HUES48 (cell line): ENCODE data around the gene MOSMO.
A peak's percentile ranks its signal among the peaks of the same experiment; 100 is the strongest.

Experiments used
- H3K27ac ChIP-seq: one replicate; pipeline ENCODE4 v1.7.0; 2013; ENCODE audit warnings: low read depth, low read length, inconsistent platforms
- H3K27me3 ChIP-seq: 2 replicates; pipeline ENCODE4 v1.6.1; 2013; ENCODE audit warnings: mild to moderate bottlenecking, low read length; ENCODE audit not compliant: control insufficient read depth, insufficient read depth
- H3K36me3 ChIP-seq: 2 replicates; pipeline ENCODE4 v1.6.1; 2013; ENCODE audit warnings: low read length; ENCODE audit not compliant: control insufficient read depth, insufficient read depth
- H3K4me1 ChIP-seq: 2 replicates; pipeline ENCODE4 v1.6.1; 2013; ENCODE audit warnings: mild to moderate bottlenecking, low read length; ENCODE audit not compliant: control insufficient read depth, insufficient read depth
- H3K4me3 ChIP-seq: 2 replicates; pipeline ENCODE4 v1.5.1; 2013; ENCODE audit warnings: mild to moderate bottlenecking, low read depth, low read length
- H3K9ac ChIP-seq: 2 replicates; pipeline ENCODE4 v1.6.1; 2013; ENCODE audit warnings: mild to moderate bottlenecking, low read depth, low read length, moderate library complexity
- H3K9me3 ChIP-seq: 2 replicates; pipeline ENCODE4 v1.6.1; 2013; ENCODE audit warnings: low read length; ENCODE audit not compliant: control insufficient read depth, insufficient read depth

MOSMO gene

DNA sequence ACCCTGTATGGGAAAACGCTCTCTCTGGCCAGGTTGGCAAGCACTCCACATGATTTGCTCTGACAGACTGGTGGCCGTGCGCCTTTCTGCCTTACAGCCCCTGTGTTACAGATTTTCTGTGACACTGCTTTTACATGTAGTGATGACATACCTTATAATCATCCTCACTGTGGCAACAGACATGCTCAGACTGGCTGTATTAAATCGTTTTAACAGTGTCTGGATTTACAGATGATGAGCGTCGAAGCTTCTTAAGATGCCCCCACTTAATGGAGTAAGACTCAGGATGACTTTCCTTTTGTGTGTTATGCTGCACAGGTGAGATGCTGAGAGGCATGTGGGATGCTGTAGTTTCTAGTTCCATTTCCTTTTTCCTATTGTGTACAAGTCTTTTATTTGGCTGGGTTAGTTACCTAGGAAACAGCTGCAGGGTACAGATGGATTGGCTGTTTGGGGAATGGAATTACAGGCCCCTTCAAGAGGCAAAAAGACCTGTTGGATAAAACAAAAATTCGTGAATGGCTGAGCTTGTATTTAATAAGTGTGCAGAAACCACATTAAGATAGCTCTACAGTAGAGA is 63.5 kb downstream of the MOSMO start:
- H3K4me1 ChIP-seq, result no peaks in the 10 kb centered on the region
- no peaks in the 10 kb centered on the region for H3K9me3 ChIP-seq
- no peaks in the 10 kb centered on the region for H3K27me3 ChIP-seq
- no peaks in the 10 kb centered on the region for H3K36me3 ChIP-seq
- no peak overlapping the region for H3K27ac ChIP-seq
- H3K9ac ChIP-seq, result no peak overlapping the region
- no peak overlapping the region for H3K4me3 ChIP-seq

DNA sequence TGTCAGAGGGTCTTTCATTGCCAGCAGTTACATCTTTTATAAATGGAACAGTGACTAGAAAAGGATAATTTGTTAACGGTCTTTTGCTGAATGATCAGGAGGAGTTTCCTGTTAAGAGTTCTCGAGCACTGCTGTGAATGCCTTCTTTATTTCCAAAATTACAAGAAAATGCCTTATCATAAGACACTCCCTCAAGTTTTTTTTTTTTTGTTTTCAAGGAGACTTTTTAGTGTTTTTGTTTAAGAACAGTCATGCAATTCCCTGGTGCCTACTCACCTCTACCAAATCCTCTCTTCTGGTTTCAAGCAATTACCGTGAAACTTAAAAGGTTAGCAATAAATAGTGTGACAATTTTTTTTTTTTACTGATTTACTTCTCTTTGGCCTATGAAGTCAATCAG is 65.4 kb downstream of the MOSMO start:
- Histone ChIP-seq H3K27me3 (no peaks in the 10 kb centered on the region), H3K9me3 (no peaks in the 10 kb centered on the region), H3K4me1 (no peaks in the 10 kb centered on the region), H3K4me3 (no peak overlapping the region), H3K36me3 (no peaks in the 10 kb centered on the region), H3K9ac (no peak overlapping the region), H3K27ac (no peak overlapping the region)

DNA sequence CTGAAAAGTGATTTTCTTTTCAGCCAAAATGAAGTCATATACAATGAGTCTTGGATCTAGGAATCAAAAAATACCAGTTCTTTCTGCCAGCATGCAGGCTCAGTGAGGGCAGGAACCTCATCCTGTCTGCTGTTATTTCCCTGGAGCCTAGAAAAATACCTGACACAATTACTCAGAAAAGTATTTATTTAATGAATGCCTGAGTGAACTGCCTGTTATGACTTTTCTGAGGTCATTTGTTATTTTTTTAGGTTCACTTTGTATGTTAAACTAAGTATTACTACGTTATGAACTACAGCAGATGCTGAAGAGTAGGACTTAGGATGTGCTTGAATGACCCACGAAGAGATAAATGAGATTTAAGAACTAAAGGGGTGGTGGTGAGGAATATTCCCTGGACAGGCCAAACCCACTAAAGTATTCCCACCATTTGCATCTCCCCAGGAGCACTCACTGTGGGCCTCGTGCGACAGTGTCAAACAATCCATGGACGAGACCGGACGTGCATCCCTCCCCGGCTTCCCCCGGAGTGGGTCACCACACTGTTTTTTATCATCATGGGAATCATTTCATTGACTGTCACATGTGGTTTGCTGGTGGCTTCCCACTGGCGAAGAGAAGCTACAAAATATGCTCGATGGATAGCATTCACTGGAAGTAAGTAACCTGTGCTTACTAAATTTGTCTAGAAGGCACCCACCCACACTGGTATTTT is 67.3 kb downstream of the MOSMO start:
- H3K4me1 ChIP-seq, result no peaks in the 10 kb centered on the region
- H3K27ac ChIP-seq, result no peak overlapping the region
- no peaks in the 10 kb centered on the region for H3K27me3 ChIP-seq
- no peak overlapping the region for H3K9ac ChIP-seq
- no peaks in the 10 kb centered on the region for H3K36me3 ChIP-seq
- no peak overlapping the region for H3K4me3 ChIP-seq
- H3K9me3 ChIP-seq, result no peaks in the 10 kb centered on the region

DNA sequence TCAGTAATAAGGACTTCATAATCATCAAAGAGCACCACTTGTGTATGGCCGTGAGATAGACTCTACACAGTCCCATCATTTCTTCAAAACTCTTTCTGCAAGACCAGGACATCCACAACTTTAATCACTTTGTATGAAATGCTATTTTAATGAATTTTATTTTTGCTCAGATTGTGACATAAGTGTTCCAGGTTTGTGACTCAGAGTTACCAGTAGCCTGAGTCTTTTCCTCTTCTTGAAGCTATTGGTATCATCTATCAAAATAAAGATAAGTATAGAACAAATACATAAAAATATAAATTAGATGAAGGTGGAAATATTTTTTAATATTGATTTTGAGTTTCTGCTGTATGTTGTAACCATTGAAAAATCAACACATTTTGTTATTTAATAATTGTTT is 67.9 kb downstream of the MOSMO start:
- Histone ChIP-seq H3K9ac (no peak overlapping the region), H3K4me3 (no peak overlapping the region), H3K9me3 (no peaks in the 10 kb centered on the region), H3K36me3 (no peaks in the 10 kb centered on the region), H3K4me1 (no peaks in the 10 kb centered on the region), H3K27ac (no peak overlapping the region), H3K27me3 (no peaks in the 10 kb centered on the region)

DNA sequence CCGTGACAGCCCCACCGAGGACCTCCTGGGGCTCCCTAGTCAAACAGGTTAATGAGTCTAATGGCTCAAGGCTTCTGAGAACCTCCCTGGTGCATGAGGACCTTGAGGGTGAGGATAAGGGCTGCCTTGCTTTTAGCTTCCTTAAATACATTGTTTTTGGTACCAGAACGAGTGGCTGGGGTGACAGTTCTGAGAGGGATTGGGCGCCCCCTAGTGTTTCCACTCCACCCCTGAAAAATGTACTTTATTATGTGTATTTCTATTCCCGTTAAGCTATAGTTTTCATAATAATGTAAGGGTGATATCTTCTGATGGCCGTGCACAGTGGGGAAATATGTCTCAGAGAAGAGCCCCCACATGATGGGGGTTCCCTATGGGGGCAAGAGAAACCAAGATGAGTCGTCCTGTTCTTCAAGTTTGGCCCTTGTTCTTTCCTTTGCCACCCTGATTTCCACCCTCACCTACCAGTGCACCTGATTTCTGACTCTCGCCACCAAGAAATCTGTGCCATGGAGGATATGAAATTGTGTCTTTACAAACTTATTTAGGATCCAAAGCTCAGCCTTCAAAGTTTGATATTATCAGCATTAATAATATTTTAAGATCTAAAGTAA is 69.9 kb downstream of the MOSMO start:
- Histone ChIP-seq H3K4me3 (no peak overlapping the region), H3K4me1 (no peaks in the 10 kb centered on the region), H3K27me3 (no peaks in the 10 kb centered on the region), H3K9me3 (no peaks in the 10 kb centered on the region), H3K36me3 (no peaks in the 10 kb centered on the region), H3K9ac (no peak overlapping the region), H3K27ac (no peak overlapping the region)

DNA sequence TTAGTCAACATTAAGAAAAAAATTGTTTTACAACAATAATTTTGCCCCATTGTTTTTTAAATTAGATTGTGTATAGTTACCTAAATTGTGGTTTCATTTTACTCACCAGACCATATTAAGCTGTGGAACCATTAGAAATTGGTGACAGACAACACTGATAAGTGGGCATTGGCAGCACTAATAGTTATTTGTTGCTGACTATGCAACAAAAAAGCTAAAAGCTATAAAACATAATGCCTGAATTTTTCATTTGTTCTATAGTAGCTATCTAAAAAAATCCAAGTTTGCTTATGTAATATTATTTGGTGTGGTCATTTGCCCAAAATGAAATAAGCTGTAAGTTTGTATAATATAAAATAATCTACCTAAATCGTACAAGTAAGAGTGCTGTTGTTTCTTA is 70.7 kb downstream of the MOSMO start:
- no peaks in the 10 kb centered on the region for H3K36me3 ChIP-seq
- no peak overlapping the region for H3K9ac ChIP-seq

DNA sequence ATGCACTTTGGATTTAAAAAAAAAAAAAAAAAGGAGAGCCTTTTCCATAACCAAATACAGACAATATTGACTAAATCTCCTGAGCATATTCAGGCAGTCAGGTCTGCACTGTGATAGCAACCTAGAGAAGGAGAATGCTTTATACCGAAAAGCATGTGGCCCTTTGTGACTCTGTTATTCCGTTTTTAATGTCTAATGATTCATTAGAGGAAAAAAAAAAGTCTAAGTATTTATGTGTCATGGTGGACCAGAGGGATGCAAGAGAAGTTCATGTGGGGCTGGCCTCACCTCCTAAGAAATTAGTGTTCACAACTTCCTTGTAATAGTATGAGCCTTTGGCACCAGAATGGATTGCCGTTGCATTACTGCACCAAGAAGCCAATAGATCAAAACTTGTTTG is 73.1 kb downstream of the MOSMO start:
- Histone ChIP-seq H3K4me3 (no peak overlapping the region), H3K36me3 (no peaks in the 10 kb centered on the region), H3K4me1 (no peaks in the 10 kb centered on the region), H3K9me3 (no peaks in the 10 kb centered on the region), H3K9ac (no peak overlapping the region), H3K27me3 (no peaks in the 10 kb centered on the region), H3K27ac (no peak overlapping the region)

More for the DNA sequence above, 70.7 kb downstream of the MOSMO start:
- H3K27ac ChIP-seq, result no peak overlapping the region
- H3K27me3 ChIP-seq, result no peaks in the 10 kb centered on the region
- no peaks in the 10 kb centered on the region for H3K9me3 ChIP-seq
- no peak overlapping the region for H3K4me3 ChIP-seq
- no peaks in the 10 kb centered on the region for H3K4me1 ChIP-seq

DNA sequence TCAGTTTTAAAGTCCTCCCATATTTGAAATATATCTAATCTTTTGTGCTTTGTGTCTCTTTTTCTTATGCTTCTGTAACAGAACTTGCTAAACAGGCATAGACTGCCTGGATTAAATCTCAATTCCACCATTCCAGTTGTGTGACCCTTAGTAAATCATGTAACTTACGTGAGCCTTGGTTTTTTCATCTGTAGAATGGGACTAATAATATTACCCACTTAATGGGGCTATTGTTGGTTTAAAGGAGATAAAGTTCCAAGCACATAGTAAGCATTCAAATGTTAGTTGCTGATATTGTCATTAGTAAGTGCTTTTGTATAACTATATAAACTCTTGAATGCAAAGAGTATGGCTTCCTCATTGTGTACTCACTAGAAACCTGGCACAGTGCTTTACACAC is 78.5 kb downstream of the MOSMO start:
- Histone ChIP-seq H3K27me3 (no peaks in the 10 kb centered on the region), H3K9ac (no peak overlapping the region), H3K27ac (no peak overlapping the region), H3K36me3 (no peaks in the 10 kb centered on the region), H3K9me3 (no peaks in the 10 kb centered on the region), H3K4me3 (no peak overlapping the region), H3K4me1 (no peaks in the 10 kb centered on the region)

DNA sequence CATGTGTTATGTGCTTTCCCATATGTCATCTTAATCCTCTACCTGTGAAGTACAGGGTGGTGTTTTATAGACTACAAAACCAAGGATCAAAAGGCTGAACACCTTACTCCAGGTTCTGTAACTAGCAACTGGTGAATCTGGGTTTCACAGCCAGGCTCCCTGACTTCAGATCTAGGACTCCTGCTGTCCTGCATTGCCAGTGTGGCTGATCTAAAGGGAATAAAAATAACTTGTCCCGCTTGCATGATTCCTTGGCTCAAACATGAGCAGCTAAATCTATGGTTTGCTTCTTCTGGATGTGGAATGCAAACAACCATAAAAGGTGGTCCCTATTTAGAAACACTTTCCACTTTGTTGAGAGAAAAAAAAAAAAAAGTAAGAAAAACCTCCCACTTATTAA is 80.7 kb downstream of the MOSMO start:
- no peak overlapping the region for H3K4me3 ChIP-seq
- no peaks in the 10 kb centered on the region for H3K27me3 ChIP-seq
- H3K36me3 ChIP-seq, result no peaks in the 10 kb centered on the region
- no peak overlapping the region for H3K27ac ChIP-seq
- H3K9me3 ChIP-seq, result no peaks in the 10 kb centered on the region
- H3K9ac ChIP-seq, result no peak overlapping the region
- peaks cover 13% of the 10 kb centered on the region for H3K4me1 ChIP-seq

DNA sequence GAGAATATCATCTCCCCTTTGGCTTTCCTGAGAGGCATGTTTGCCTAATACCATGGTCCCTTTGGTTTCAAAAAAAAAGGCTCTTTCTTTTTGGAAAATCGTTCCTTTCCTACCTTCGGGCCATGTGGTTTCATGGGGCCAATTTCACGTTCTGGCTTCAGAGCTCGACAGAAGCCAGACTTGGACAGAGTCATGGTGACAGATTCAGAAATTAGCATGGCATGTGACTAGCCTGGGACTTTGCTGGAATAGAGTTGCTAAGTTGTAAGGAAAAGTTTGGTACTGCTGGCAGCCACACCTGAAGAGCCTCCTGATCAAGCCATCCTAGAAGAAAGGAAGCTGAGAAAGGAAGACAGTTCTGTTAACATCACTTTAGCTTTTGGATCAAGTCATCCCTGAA is 82.0 kb downstream of the MOSMO start:
- Histone ChIP-seq H3K36me3 (no peaks in the 10 kb centered on the region), H3K4me3 (no peak overlapping the region), H3K9me3 (no peaks in the 10 kb centered on the region), H3K27ac (no peak overlapping the region), H3K9ac (no peak overlapping the region), H3K27me3 (no peaks in the 10 kb centered on the region), H3K4me1 (peaks cover 13% of the 10 kb centered on the region)

DNA sequence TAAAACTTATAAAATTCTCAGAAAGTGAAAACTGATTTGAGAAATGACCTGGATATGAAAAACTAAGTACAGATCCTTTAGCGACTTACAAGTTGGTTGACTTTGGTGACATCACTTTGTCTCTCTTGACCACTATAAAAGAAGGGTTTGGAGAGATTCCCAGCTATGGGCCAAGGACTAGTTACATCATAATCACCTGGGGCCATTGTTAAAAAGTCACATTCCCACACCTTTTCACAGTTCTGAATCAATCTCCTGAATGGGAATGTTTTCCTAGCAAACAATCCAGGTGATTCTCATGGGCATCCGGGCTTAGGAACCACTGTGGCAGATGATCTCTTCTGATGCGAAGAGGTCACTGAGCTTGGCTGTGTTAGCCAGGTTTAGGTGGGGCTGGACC is 83.8 kb downstream of the MOSMO start:
- no peaks in the 10 kb centered on the region for H3K27me3 ChIP-seq
- peak overlapping the region; percentile 48 for H3K27ac ChIP-seq
- H3K4me1 ChIP-seq, result peaks cover 13% of the 10 kb centered on the region
- H3K9ac ChIP-seq, result 0 out of 2 replicates have a peak overlapping the region, but pooled peaks have one; percentile 18
- H3K4me3 ChIP-seq, result no peak overlapping the region
- no peaks in the 10 kb centered on the region for H3K36me3 ChIP-seq
- no peaks in the 10 kb centered on the region for H3K9me3 ChIP-seq
